Stomach (tissue), 9 donors: ENCODE data around the gene USP53. TPM values are rescaled to one million over a fixed set of nuclear protein-coding genes. Genes with fewer than 3 reads are reported as not detected.
A peak's percentile ranks its signal among the peaks of the same experiment; 100 is the strongest.

Experiments
- DNase-seq, 2 donors: peaks; one replicate each; pipeline versions ENCODE4 v3.0.0 to v3.0.0-alpha.2; 2013 to 2019
- H3K27ac ChIP-seq, 5 donors: fragments of 200-600 bp in 4 of 5; sonication (generic) in 4 of 5; one replicate each; pipeline ENCODE4 v1.5.1; 2013 to 2019; ENCODE audit warnings: mild to moderate bottlenecking in 1 of 5, moderate library complexity in 1 of 5
- H3K27me3 ChIP-seq, 3 donors: fragments of 200-600 bp; sonication (generic); one replicate each; pipeline ENCODE4 v1.5.1; 2017 to 2019; ENCODE audit warnings: mixed run types in 1 of 3
- H3K36me3 ChIP-seq, 4 donors: fragments of 200-600 bp; sonication (generic); 1 replicate in 3 of 4; 2 replicates in 1 of 4; pipeline ENCODE4 v1.5.1; 2016 to 2019
- H3K4me1 ChIP-seq, 4 donors: fragments of 200-600 bp; sonication (generic); one replicate each; pipeline ENCODE4 v1.5.1; 2016 to 2019
- H3K4me3 ChIP-seq, 4 donors: fragments of 200-600 bp; sonication (generic) in 3 of 4; one replicate each; pipeline ENCODE4 v1.5.1; 2016 to 2019; ENCODE audit warnings: mild to moderate bottlenecking in 1 of 4
- H3K9me3 ChIP-seq, 4 donors: fragments of 200-600 bp; sonication (generic); one replicate each; pipeline ENCODE4 v1.5.1; 2016 to 2019
- EP300 ChIP-seq: sonication (generic); formaldehyde crosslinking; IDR thresholded peaks from one replicate; pipeline ENCODE4 v1.6.1; 2017; ENCODE audit warnings: antibody characterized with exemption
- POLR2A ChIP-seq, 4 donors: fragments of 450-650 bp; IDR thresholded peaks; one replicate each; pipeline ENCODE4 v1.6.1; 2016; ENCODE audit warnings: antibody characterized with exemption in 4 of 4, control low read depth in 2 of 4, mild to moderate bottlenecking in 1 of 4, moderate library complexity in 1 of 4
- POLR2AphosphoS5 ChIP-seq, 3 donors: sonication (generic); formaldehyde crosslinking; IDR thresholded peaks; one replicate each; pipeline ENCODE4 v1.6.1; 2016; ENCODE audit warnings: antibody characterized with exemption in 3 of 3
- WGBS, 5 donors: extraction: QIAGEN DNeasy Blood & Tissue Kit in 3 of 5; methylation state at CpG; one replicate each; pipeline versions ENCODE4 v1.1.5 to v1.1.7; 2013 to 2018; 5-methylcytosine and 5-hydroxymethylcytosine counted together
- intact Hi-C: fragments of 100-400 bp; cut with DNase I; formaldehyde crosslinking; loops from one replicate; pipeline ENCODE4 v1.15.1; 2023; ENCODE audit warnings: low total_unique reads
- polyA plus RNA-seq, 3 donors: library from polyadenylated mRNA; stranded (reverse); fragments of 200-250 nt; gene quantifications; one replicate each; pipeline ENCODE4 v1.2.3, GENCODE V29; 2013
- total RNA-seq, 5 donors: library from RNA; depleted of rRNA; stranded (reverse); fragments of >200 nt; gene quantifications; one replicate each; pipeline versions ENCODE4 v1.1.0 to v1.2.3, GENCODE V29; 2014 to 2016
- TF ChIP-seq, protein P1 (sequence below), 7 experiments: fragments of 450-650 bp in 4 of 7; fragments of 200-600 bp in 3 of 7; sonication (generic) in 3 of 7; IDR thresholded peaks; one replicate each; pipeline ENCODE4 v1.5.1; 2016 to 2019; ENCODE audit warnings: antibody characterized with exemption in 7 of 7, control low read depth in 2 of 7, mild to moderate bottlenecking in 1 of 7
- donor health status: healthy with polysubstance abuse.
- donor health status: Bipolar disorder and iron deficiency.
- donor health status: healthy.

The USP53 gene
- total and polyA plus RNA-seq, 8 donors = 15.8 to 116 (median 54.1) TPM

DNA sequence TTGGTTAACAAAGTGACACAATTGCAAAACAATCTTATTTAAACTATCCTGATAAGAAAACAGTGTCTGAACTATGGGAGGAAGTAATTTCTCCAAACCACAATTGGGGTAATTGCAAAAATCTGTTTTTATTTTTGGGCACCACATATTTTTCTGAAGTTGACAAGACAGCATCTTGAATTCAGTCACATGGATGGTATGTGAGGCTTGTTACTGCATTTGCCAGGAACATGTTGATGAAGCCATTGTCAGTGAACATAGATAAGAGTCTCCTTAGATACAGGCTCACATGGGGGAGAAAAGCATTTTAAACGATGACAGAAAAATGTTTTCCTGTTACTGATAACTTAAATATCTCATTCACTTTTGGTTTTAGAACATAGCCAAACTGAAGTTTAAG, 5.5 kb upstream of the USP53 start:
- no peak for DNase-seq
- Histone ChIP-seq H3K9me3 (no peaks in the 10 kb centered on the region), H3K36me3 (no peaks in the 10 kb centered on the region), H3K27ac (no peak overlapping the region), H3K4me1 (peaks cover 0 to 33% (median 11%) of the 10 kb centered on the region in 4 donors), H3K4me3 (no peak overlapping the region), H3K27me3 (no peaks in the 10 kb centered on the region)
- intact Hi-C loops = no loop called here
- 3 to 19% (median 7%) methylated on average over 1 of the region's 1 CpG for WGBS, 5 donors
- TF ChIP-seq POLR2AphosphoS5 (IDR thresholded peaks at IDR 0.05) = no peak
- TF ChIP-seq, protein P1, sequence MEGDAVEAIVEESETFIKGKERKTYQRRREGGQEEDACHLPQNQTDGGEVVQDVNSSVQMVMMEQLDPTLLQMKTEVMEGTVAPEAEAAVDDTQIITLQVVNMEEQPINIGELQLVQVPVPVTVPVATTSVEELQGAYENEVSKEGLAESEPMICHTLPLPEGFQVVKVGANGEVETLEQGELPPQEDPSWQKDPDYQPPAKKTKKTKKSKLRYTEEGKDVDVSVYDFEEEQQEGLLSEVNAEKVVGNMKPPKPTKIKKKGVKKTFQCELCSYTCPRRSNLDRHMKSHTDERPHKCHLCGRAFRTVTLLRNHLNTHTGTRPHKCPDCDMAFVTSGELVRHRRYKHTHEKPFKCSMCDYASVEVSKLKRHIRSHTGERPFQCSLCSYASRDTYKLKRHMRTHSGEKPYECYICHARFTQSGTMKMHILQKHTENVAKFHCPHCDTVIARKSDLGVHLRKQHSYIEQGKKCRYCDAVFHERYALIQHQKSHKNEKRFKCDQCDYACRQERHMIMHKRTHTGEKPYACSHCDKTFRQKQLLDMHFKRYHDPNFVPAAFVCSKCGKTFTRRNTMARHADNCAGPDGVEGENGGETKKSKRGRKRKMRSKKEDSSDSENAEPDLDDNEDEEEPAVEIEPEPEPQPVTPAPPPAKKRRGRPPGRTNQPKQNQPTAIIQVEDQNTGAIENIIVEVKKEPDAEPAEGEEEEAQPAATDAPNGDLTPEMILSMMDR (IDR thresholded peaks at IDR 0.05) = no peak
- no peak for TF ChIP-seq POLR2A (IDR thresholded peaks at IDR 0.05)
- TF ChIP-seq EP300 = no peak

DNA sequence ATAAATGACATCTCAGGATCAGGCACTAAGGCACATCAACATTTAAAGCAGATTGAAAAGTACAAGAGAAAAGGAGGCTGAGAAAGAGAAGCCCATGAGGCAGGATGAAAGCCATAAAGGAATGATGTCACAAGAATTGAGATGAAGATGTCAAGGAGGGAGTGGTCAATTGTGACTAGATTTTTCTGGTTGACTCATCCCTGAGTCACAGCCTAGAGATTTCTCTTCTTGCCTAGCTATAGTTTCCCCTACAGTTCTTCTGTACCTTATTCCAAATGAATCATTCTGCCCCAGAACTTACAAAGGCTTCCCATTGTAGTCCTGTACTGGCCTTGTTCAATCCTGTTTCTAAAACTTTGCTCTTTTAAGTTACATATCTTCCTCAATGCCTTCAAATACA, 3.4 kb upstream of the USP53 start:
- intact Hi-C loops = no loop called here
- TF ChIP-seq EP300 (no peak), POLR2AphosphoS5 (IDR thresholded peaks at IDR 0.05) (peak in 1 of 3 donors; percentile 11), POLR2A (IDR thresholded peaks at IDR 0.05) (no peak)
- TF ChIP-seq, protein P1 (IDR thresholded peaks at IDR 0.05) = no peak
- Histone ChIP-seq H3K4me3 (no peak overlapping the region), H3K27ac (peak overlapping the region in 1 of 5 donors; percentile 38), H3K27me3 (no peaks in the 10 kb centered on the region), H3K36me3 (no peaks in the 10 kb centered on the region), H3K9me3 (no peaks in the 10 kb centered on the region), H3K4me1 (peaks cover 0 to 37% (median 12%) of the 10 kb centered on the region in 4 donors)
- DNase-seq = no peak

DNA sequence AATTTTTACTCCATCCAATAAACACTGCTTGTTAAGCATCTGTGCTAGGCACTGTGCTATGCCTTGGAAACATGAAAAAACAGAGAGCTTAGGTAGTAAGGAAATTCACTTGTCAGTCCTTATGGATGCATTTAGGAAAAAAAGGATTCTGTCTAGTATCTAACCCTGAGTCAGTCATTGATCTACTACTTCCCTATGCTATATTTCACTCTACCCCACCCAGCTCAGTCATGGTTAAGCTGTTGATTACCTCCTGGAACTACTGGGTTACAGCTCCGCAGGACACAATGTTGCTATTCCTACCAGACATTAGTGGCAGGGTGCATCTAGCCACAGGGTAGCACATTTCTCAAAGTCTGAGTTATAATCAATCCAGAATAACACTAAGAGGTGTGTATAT, 2.9 kb upstream of the USP53 start:
- Histone ChIP-seq H3K27ac (peak overlapping the region in 1 of 5 donors; percentile 38), H3K4me3 (no peak overlapping the region), H3K4me1 (peaks cover 0 to 39% (median 12%) of the 10 kb centered on the region in 4 donors), H3K36me3 (no peaks in the 10 kb centered on the region), H3K9me3 (no peaks in the 10 kb centered on the region), H3K27me3 (no peaks in the 10 kb centered on the region)
- WGBS, 5 donors = 89 to 100% (median 98%) methylated on average over 1 of the region's 1 CpG
- intact Hi-C loops = no loop called here
- no peak for DNase-seq
- TF ChIP-seq, protein P1 (IDR thresholded peaks at IDR 0.05) = no peak
- no peak for TF ChIP-seq POLR2AphosphoS5 (IDR thresholded peaks at IDR 0.05)
- TF ChIP-seq EP300 = no peak
- TF ChIP-seq POLR2A (IDR thresholded peaks at IDR 0.05) = no peak

DNA sequence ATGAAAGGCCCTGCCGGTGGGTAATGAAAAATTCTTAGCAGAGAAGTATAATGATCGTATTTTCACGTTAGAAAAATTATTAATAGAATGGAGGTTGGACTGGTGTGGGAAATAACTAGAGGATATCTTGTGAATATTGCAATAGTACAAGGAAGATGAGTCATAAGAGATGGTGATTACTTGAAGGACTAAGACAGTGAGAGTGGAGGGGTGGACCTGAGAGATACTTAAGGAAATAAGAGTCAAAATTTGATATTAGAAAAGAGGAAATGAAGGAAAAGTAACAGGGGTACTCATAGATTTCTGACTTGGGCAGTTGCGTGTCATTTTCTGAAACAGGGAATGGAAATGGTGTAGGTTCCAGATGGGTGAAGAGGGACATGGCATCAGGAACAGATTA, 1.7 kb upstream of the USP53 start:
- Histone ChIP-seq H3K9me3 (no peaks in the 10 kb centered on the region), H3K27ac (no peak overlapping the region), H3K4me1 (peaks cover 0 to 42% (median 14%) of the 10 kb centered on the region in 4 donors), H3K36me3 (no peaks in the 10 kb centered on the region), H3K4me3 (no peak overlapping the region), H3K27me3 (no peaks in the 10 kb centered on the region)
- no peak for DNase-seq
- intact Hi-C loops = no loop called here
- 86 to 91% (median 89%) methylated on average over 4 of the region's 4 CpGs for WGBS, 5 donors
- TF ChIP-seq EP300 (no peak), POLR2A (IDR thresholded peaks at IDR 0.05) (no peak), POLR2AphosphoS5 (IDR thresholded peaks at IDR 0.05) (no peak)
- TF ChIP-seq, protein P1 (IDR thresholded peaks at IDR 0.05) = no peak
